Ishikawa (cell line): ENCODE data around the gene HPS4.
A peak's percentile ranks its signal among the peaks of the same experiment; 100 is the strongest.

Source experiments
- CEBPB ChIP-seq: IDR thresholded peaks from 2 replicates; pipeline ENCODE4 v1.6.1; 2012
- CREB1 ChIP-seq: IDR thresholded peaks from 2 replicates; pipeline ENCODE4 v1.6.1; 2012; ENCODE audit warnings: low read depth
- EGR1 ChIP-seq: IDR thresholded peaks from 2 replicates; pipeline ENCODE4 v1.6.1; 2012
- EP300 ChIP-seq: IDR thresholded peaks from 2 replicates; pipeline ENCODE4 v1.6.1; 2012; ENCODE audit warnings: borderline replicate concordance
- FOXM1 ChIP-seq: IDR thresholded peaks from 2 replicates; pipeline ENCODE4 v1.6.1; 2012; ENCODE audit warnings: low read depth, borderline replicate concordance
- MAX ChIP-seq: IDR thresholded peaks from 2 replicates; pipeline ENCODE4 v1.6.1; 2012
- NFIC ChIP-seq: IDR thresholded peaks from 2 replicates; pipeline ENCODE4 v1.6.1; 2012
- RAD21 ChIP-seq: IDR thresholded peaks from 2 replicates; pipeline ENCODE4 v1.6.1; 2012; ENCODE audit warnings: low read depth
- REST ChIP-seq: IDR thresholded peaks from 2 replicates; pipeline ENCODE4 v1.6.1; 2012; ENCODE audit warnings: low read depth, mild to moderate bottlenecking
- TAF1 ChIP-seq: IDR thresholded peaks from 2 replicates; pipeline ENCODE4 v1.6.1; 2012; ENCODE audit warnings: low read depth, mild to moderate bottlenecking
- TCF12 ChIP-seq: IDR thresholded peaks from 2 replicates; pipeline ENCODE4 v1.6.1; 2012; ENCODE audit warnings: low read depth
- TEAD4 ChIP-seq: IDR thresholded peaks from 2 replicates; pipeline ENCODE4 v1.6.1; 2012
- YY1 ChIP-seq: IDR thresholded peaks from 2 replicates; pipeline ENCODE4 v1.6.1; 2012; ENCODE audit warnings: low read depth
- ZBTB7A ChIP-seq: IDR thresholded peaks from 2 replicates; pipeline ENCODE4 v1.6.1; 2012; ENCODE audit warnings: low read depth
- TF ChIP-seq, protein P1 (sequence below): IDR thresholded peaks from 2 replicates; pipeline ENCODE4 v1.6.1; 2012

Gene HPS4

DNA sequence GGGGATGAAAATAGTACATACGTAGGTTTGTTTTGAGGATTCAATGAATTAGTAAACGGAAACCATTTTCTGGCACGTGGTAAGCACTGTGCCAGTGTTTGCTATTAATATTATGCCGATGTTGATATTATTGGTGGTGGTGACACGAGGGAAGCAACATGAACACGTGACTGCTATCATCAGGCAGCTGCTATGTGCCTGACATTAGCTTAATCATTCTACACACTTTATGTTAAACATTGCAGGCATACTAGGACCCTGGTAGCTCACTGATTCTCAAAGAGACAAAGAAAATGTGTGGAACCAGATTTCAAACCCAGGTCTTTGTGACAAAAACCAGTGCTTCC lies 750 bp upstream of the HPS4 start:
- TF ChIP-seq MAX (peak; percentile 40; the same call in 1 of the 2 replicates), TEAD4 (no peak), EP300 (no peak)
- TF ChIP-seq, protein P1, sequence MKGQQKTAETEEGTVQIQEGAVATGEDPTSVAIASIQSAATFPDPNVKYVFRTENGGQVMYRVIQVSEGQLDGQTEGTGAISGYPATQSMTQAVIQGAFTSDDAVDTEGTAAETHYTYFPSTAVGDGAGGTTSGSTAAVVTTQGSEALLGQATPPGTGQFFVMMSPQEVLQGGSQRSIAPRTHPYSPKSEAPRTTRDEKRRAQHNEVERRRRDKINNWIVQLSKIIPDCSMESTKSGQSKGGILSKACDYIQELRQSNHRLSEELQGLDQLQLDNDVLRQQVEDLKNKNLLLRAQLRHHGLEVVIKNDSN: peak; percentile 79

GRCh38 chr22:26483043-26483438 lies 542 bp downstream of the HPS4 start:
- TF ChIP-seq TCF12: no peak
- peak; percentile 36; the same call in 1 of the 2 replicates for TF ChIP-seq REST

DNA sequence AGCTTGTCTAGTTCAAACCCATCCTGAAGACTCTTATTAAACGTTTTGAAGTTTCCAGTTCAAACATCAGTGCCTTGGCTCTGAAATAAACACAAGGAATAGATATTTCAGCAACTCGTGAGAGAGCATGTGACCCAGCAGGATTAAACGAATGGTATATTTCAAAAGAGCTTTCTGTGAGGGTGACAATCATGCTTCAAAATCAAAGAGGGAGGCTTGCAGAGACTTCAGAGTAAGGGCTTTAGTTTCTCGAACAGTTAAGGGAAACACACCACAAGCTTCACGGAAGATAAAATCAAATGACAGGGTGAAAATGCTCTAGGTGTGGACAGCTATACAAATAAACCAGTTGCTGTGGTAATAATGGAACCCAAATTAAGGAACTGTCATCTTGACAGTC lies 1.4 kb downstream of the HPS4 start:
- TF ChIP-seq TEAD4: no peak
- TF ChIP-seq TCF12: no peak
- TF ChIP-seq CREB1: no peak
- no peak for TF ChIP-seq TAF1
- no peak for TF ChIP-seq YY1
- TF ChIP-seq RAD21: no peak
- TF ChIP-seq ZBTB7A: no peak
- TF ChIP-seq EP300: no peak

DNA sequence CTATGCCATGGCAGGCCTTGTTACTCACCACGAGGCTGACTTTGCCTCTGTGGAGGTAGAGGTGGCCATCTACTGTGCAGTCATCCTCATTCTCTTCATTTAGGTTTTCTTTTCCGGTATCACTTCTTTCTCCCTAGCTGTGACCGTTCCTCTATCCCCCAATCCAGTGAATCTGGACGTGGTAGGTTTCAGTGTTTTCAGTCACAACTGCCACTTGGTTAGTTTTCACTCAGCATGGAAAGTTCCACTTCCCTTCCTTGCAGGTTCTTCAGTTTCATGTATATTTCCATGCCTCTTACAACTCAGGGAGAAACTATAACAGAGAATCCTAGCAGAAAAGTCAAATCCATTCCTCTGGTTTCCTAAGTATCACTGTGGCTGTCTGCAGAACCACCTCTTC lies 1.9 kb downstream of the HPS4 start:
- TF ChIP-seq TCF12 (no peak), RAD21 (no peak)

DNA sequence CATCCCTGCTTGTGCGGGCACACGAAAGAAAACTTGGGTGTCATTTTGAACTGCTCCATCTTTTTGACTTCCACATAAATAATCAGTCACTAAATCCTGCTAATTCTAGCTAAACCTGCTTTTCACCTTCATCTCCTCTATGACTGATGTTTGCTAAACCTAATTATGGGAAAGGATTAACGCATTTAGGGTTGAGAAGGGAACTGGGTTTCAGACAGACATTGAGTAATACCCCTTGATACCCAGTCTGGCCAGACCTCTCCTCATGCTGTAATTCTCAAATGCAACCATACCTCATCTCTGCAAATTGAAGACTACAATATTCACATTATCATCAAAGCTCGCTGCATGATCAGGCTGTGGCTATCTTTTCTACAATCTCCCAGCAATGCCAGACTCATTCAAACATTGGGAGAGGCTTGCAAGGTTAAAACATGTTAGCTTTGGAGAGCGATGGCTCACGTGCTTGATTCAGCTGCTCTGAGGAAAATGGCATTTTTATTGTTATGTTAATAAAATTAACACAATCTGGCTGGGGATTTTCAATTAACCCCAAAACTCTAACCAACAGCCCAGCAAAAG lies 2.4 kb downstream of the HPS4 start:
- no peak for TF ChIP-seq MAX
- no peak for TF ChIP-seq TAF1
- TF ChIP-seq TCF12: no peak
- TF ChIP-seq CREB1: no peak
- no peak for TF ChIP-seq EP300
- TF ChIP-seq, protein P1: no peak
- no peak for TF ChIP-seq REST
- TF ChIP-seq EGR1: no peak
- TF ChIP-seq TEAD4: no peak
- no peak for TF ChIP-seq ZBTB7A
- TF ChIP-seq NFIC: no peak

GRCh38 chr22:26480611-26480932 lies 3.0 kb downstream of the HPS4 start:
- no peak for TF ChIP-seq ZBTB7A
- no peak for TF ChIP-seq CREB1
- no peak for TF ChIP-seq CEBPB
- TF ChIP-seq FOXM1: no peak

DNA sequence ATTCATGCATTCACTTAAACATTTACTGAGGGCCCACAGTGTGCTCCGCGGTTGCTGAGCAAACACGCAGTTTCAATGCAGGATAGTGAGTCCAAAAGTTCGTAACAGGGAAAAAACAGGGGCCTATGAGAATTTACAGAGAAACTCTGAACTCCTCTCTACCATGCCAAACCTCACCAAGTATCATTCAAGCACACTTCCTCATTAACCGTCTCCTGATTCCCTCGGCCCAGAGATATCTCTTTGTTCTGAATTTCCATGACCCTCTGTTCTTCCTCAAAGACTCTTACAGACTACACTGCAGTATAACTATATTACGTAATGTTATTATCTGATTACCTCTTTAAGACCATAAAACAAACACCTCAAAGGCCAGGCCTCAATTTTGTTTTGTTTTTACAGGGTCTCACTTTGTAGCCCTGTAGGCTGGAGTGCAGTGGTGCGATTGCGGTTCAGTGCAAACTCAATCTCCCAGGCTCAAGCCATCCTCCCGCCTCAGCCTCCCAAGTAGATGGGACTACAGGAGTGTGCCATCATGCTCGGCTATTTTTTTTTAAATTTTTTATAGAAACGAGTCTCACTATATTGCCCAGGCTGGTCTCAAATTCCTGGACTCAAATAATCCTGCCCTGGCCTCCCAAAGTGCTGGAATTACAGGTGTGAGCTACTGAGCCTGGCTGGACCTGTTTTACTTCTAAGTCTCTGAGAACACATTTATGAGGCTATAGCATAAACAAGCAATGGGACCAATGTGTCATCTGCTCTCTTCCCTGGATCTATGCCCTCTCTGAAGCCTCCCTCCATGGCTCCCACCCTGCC lies 3.6 kb downstream of the HPS4 start:
- TF ChIP-seq TCF12: no peak
- TF ChIP-seq NFIC: no peak
- TF ChIP-seq MAX: no peak
- TF ChIP-seq, protein P1: no peak
- no peak for TF ChIP-seq EP300
- no peak for TF ChIP-seq TEAD4
- no peak for TF ChIP-seq YY1
- no peak for TF ChIP-seq FOXM1
- no peak for TF ChIP-seq TAF1
- no peak for TF ChIP-seq EGR1
- TF ChIP-seq CREB1: no peak
- TF ChIP-seq RAD21: no peak
